GM18517 (cell line): ENCODE measurements around the gene OTOA.
A peak's percentile ranks its signal among the peaks of the same experiment; 100 is the strongest.
"Not testable (repeated sequence)": the region's sequence is repeated elsewhere in the genome, so short reads cannot be mapped to it uniquely, and the experiment has no call there.

ENCODE experiments used
- ATAC-seq: cut with Tn5 transposase; IDR thresholded peaks from one replicate; pipeline ENCODE4 v1.9.1; 2021; ENCODE audit warnings: mild to moderate bottlenecking, moderate library complexity; ENCODE audit not compliant: unreplicated experiment

Gene OTOA

GRCh38 chr16:21717608-21718007, 53.8 kb downstream of the OTOA start:
- ATAC-seq, result no peak

- no peak for ATAC-seq
Observed at GRCh38 chr16:21719283-21719682, 55.5 kb downstream of the OTOA start.

DNA sequence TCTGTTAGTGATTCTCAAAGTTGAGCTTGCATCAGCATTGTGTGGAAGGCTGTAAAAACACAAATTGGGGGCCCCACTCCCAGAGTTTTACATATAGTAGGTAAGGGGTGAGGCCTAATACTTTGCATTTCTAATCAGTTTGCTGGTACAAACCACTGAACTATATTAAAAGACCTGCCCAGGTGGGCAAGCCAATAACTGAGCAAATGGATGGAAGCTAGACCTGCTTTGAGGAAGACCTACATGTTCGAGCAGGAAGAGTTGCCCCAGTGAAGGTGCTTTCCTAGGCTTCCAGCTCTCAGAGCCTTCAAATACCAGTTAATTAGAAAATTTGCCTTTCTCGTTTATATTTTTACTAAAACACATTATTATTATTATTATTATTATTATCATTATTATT, 56.8 kb downstream of the OTOA start:
- no peak for ATAC-seq

GRCh38 chr16:21722771-21723455, 59.1 kb downstream of the OTOA start:
- no peak for ATAC-seq

- no peak for ATAC-seq
Observed at GRCh38 chr16:21723532-21723931, 59.8 kb downstream of the OTOA start.

DNA sequence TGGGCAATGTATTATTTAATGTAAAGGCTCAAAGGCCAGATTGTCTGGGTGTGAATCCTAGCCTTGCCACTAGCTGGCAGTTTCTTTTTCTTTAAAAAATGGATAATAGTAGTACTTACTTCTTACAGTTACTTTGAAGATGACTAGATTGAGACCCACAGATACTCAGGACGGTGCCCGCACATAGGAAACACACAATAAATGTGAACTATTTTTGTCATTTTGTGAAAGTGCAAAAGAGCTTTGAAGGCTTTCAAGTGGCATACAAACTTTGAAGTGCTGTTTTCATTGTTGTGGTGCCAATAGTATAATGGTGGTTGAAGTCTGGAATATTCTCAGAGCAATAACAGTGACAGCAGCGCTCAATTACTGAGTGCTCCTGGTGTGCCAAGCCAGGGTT, 63.6 kb downstream of the OTOA start:
- no peak for ATAC-seq

- not testable (repeated sequence) for ATAC-seq
Observed at GRCh38 chr16:21731233-21731632, 67.5 kb downstream of the OTOA start.

- not testable (repeated sequence) for ATAC-seq
Observed at GRCh38 chr16:21740637-21741036, 76.9 kb downstream of the OTOA start.

DNA sequence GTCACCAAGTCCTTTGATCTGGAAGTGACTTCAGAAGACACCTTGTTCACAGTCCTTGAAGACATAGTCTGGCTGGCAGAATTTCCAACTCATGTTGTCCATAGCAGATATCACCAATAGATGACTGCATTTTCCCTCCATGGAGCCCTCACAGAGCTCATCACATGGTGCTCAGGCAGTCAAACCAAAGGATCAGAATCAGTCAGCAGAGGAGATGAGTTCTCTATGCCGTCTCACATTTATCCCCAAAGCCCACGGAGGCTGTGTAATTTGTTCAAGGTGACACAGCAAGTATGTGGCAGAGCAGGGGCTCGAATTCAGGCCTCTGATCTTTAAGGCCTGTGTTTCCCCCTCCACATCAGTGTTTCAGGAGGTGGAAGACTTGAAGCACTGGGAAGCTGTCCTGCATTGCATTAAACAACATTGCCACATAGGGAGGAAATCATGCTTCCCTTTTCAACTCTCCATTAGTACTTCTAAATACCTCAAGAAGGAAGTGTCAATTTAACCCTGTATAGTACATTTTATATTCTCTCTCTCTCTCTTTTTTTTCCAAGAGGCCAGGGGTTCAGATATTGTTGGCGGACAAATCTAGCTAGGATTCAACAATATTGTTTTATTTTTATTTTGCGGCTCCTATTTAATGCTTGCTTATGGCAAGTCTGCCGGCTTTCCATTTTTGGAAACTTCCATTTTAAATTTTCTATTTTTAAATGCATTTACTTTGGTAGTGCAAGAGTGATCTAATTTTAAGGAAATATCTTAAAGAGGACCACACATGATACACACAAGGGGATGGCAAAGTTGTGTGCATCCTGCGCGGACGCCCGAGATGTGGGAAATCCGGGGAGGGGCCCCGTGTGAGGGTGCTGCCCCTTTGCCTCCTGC, 92.7 kb downstream of the OTOA start:
- not testable (repeated sequence) for ATAC-seq

- not testable (repeated sequence) for ATAC-seq
Observed at GRCh38 chr16:21757080-21757671, 93.4 kb downstream of the OTOA start.

GRCh38 chr16:21768280-21768679, 104.5 kb downstream of the OTOA start:
- not testable (repeated sequence) for ATAC-seq

- ATAC-seq, result not testable (repeated sequence)
Observed at GRCh38 chr16:21768810-21769209, 105.0 kb downstream of the OTOA start.

GRCh38 chr16:21769284-21769683, 105.5 kb downstream of the OTOA start:
- ATAC-seq, result not testable (repeated sequence)

DNA sequence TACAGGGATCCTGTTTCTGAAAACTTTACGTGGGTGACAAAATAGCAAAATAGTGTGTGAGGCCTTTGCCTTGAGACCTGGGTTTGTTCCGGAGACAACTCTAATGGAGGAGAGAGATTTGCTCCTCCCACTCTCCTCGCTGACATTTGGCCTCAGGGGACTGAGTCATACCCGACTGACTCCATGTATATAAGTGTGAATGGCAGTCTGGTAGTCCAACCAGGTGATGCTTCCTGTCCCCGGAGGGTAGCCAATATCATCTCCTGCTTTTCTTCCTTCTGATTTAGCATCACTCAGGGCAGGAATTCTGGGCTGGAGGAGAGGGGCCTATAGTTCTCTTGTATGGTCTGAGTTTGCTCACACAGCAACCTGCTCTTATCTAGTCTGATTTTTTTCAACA, 106.8 kb downstream of the OTOA start:
- ATAC-seq, result peak; percentile 56

GRCh38 chr16:21772547-21773206, 108.9 kb downstream of the OTOA start:
- not testable (repeated sequence) for ATAC-seq

GRCh38 chr16:21773207-21773553, 109.4 kb downstream of the OTOA start:
- ATAC-seq, result not testable (repeated sequence)

- ATAC-seq, result not testable (repeated sequence)
Observed at GRCh38 chr16:21780525-21780924, 116.8 kb downstream of the OTOA start.

- ATAC-seq, result not testable (repeated sequence)
Observed at GRCh38 chr16:21790506-21790905, 126.7 kb downstream of the OTOA start.

GRCh38 chr16:21793310-21793709, 129.5 kb downstream of the OTOA start:
- not testable (repeated sequence) for ATAC-seq

DNA sequence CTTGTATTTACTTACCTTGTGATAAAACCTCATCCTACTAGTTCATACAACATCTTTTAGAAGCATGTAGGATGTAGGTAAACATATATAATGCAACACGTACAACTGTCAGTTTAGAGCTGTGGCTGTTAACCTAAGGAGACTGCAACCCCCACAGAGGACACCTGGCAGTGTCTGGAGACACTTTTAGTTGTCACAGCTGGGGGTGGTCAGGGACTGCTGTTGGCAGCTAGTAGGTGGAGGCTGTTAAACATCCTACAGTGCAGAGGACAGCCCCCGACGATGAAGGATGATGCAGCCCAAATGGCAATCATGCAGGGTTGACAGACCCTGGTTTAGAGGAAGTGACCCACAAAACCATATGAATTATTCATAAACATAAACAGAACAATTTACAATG, 134.8 kb downstream of the OTOA start:
- not testable (repeated sequence) for ATAC-seq
